Fibroblast of the conjunctiva (primary cell): Measurements from ENCODE around the gene CNTLN.
A peak's percentile ranks its signal among the peaks of the same experiment; 100 is the strongest.
"Not testable (repeated sequence)": the region's sequence is repeated elsewhere in the genome, so short reads cannot be mapped to it uniquely, and the experiment has no call there.

Experiments
- DNase-seq: peaks from one replicate; pipeline ENCODE4 v3.0.0-alpha.2; 2010; ENCODE audit warnings: low read depth

Gene CNTLN

DNA sequence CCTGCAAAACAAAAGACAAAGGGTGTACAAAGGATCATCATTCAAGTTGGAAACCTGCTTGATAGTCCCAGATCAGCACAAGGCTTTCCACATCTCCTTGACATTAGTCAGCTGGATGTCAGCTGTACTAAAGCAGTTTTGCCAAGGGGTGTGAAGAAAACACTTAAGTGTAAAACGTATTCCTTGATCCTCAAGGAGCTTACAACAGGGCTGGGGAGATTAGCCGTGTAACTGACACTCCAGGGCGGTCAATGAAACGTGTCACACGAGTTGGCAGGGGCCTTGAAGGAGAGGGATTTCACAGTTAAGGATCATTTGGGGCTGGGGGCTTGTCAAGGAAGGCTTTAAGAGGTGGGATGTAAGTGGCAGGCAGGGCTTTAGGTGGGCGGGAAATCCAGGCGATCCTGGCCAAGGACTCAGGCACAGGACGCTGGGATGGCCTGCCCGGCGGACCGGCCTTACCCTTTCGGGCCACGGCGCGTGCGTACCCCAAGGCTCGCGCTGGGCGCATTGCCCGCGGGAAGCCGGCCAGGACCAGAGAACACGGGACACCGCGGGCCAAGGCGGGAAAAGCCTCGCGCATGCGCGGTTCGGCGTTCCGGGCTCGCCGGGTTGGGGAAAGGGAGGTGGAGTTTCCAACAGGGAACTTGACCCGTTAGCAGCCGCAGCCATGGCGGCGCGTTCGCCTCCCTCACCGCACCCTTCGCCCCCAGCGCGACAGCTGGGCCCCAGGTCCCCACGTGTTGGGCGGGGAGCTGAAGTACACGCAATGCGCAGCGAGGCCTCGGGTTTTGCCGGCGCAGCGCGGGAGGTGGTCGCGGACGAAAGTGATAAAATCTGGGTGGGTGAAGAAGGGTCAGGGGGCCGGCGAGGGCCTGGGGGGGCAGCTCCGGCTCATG, at the start of gene CNTLN:
TSS of gene CNTLN (plus strand) at position 645 of the 899 bp plus-strand sequence. CDS start at position 671, 26 bp downstream.
- DNase-seq: peak; percentile 91

DNA sequence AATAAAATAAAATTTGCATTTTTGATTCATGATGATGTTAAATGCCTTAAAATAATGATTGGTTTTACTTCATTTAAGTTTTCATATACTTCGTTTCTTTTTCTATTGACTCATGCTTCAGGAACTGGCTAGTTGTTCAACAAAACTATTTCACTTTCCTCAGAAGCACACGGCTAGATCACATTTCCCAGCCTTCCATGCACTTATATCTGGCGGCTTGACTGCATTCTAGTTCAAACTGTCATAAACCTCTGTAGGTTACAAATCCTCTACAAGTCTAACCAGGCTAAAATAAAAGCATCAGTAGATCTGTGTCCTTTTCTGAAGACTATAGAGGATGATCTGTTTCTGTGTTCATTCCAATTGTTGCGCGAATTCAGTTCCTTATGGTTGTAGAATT, 46.3 kb upstream of the CNTLN start:
- no peak for DNase-seq

DNA sequence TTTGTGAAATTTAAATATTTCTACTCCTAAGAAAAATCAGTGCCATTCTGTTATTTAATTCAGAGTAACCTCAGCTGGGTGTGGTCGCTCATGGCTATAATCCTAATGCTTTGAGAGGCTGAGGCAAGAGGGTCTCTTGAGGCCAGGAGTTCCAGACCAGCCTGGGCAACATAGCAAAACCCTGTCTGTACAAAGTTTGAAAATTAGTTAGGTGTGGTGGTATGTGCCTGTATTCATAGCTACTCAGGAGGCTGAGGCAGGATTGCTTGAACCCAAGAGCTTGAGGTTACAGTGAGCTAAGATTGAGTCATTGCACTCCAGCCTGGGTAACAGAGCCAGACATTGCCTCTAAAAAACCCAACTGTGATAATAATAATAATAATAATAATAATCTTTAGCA, 44.8 kb upstream of the CNTLN start:
- no peak for DNase-seq

DNA sequence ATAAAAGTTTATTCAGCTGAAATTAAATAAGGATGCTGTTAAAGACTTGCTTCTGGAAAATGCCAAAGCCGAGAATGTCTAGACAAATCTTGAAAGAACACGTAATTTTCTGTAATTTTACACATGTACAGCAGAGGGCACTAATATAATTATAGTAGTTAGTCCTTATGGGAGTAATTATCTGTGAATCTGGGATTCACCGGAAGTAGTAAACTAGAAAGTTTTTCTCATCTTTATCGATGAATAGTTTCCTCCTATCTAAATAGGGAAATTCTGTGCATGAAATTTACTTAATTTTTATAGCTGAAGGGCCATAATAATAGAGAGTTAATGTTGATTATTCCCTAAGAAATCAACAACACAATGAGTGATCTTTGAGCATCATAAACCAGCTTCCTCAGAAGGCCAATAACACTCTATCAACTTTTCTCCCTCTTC, 18.4 kb upstream of the CNTLN start:
- DNase-seq: no peak

DNA sequence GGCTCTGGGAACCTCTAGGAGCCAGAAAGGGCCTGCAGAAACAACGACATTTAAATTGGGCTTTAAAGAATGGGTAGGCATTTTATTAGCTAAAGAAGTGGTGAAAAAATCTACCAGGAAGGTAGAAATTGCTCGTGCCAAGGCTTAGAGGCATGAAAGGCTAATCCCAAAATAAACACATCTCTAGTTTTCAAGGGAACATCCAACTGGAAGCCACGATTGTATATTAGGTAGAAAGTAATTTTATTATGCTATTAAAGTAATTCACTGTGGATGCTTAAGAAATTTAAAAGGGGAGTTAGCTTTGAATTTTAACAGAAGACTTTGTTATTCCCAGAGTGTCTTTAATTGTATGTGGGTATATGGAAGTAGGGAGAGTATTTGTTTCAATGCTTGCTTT, 17.5 kb upstream of the CNTLN start:
- DNase-seq: no peak

- no peak for DNase-seq
These were observed 14.6 kb upstream of the CNTLN start for GRCh38 chr9:17120203-17120602.

GRCh38 chr9:17121264-17121663, 13.6 kb upstream of the CNTLN start:
- no peak for DNase-seq

- no peak for DNase-seq
These were observed 4.5 kb upstream of the CNTLN start for GRCh38 chr9:17130291-17130690.

GRCh38 chr9:17130725-17131124, 4.1 kb upstream of the CNTLN start:
- DNase-seq: no peak

- DNase-seq: no peak
These were observed 3.3 kb upstream of the CNTLN start for GRCh38 chr9:17131494-17131893.

DNA sequence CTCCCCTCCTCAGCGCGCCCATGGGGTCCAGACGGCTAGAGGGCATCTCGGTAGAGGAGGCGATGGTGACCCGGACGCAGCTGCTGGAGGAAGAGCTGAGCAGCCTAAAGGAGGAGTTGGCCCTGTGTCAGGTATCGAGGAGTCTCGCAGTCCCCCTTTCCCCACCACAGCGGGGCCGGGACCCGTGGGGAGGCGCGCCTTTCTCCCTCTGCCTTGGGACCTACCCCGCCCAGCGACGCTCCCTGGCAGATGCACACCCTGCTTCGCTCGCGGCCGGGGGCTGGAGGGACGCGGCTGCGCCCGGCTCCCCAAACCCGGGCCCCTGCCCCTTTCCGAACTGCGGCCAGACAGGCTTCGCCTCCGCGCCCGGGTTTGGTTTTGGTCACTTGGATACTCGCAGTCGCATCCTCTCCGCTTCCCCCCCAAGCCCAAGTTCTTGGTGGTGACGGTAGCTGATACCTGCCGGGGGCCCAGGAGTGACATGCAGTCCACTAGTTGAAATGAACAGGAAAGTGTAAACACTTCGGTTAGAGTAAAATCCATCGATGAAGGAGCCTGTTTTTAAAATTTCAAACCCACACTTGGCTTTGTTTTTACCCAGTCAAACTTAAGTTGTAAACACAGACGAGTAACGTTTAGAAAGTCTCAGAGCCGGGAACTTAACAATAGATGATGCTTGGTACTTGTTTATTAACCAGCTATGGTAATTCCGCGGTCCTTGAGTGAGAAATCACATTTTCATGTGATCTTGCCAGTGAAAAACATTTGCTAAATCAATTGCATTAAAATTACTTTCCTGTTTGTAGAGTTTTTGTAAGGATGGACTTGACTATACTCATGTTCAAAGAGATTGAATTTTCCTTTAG, 688 bp downstream of the CNTLN start:
- no peak for DNase-seq

DNA sequence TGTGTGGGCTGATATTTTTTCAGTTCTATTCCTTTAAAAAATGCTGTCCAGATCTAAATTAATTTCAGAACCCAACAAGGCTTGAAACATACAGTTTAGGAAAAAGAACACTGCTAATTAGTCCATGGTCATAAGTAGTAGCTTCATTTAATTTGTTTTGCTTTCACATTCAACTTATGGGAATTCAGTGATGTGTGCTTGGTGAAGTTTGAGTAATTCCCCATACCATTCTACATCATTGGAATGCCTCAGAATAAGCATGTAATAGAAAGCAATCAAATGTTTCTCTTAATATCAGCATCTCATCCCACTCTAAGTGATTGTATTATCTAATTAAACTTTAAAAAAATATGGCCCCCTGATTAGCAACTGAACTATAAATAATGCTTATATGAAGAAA, 2.7 kb downstream of the CNTLN start:
- DNase-seq: no peak

- DNase-seq: no peak
These were observed 3.7 kb downstream of the CNTLN start for GRCh38 chr9:17138503-17138902.

DNA sequence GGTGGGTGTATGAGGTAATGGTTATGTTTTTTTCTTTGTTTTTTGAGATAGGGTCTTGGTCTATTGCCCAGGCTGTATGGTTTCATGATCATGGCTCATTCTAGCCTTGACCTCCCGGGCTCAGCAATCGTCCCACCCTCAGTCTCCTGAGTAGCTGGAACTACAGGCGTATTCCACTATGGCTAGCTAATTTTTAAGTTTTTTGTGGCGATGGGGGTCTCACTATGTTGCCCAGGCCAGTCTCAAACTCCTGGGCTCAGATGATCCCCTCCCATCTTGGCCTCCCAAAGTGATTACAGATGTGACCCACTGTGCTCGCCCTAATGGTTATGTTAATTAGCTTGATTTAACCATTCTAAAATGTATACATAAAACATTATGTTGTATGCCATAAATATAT, 5.6 kb downstream of the CNTLN start:
- no peak for DNase-seq

DNA sequence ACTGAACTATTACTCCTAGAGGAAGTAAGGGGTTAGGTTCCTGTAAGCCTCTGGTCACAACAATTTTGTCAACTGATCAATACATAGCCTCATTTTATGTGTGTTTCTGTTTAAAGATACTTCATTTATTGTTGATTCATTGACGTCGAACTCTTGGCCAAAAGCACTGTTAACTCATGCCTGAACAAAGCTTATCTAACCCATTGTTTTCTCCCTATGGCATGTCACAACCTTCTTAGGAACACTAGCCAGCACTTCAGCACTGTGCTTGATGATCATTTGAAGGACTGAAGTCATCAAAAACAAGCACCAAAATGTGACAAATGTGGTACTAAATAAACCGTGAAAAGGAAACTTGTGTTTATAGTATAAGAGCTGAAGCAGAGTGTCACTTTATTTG, 13.5 kb downstream of the CNTLN start:
- no peak for DNase-seq

DNA sequence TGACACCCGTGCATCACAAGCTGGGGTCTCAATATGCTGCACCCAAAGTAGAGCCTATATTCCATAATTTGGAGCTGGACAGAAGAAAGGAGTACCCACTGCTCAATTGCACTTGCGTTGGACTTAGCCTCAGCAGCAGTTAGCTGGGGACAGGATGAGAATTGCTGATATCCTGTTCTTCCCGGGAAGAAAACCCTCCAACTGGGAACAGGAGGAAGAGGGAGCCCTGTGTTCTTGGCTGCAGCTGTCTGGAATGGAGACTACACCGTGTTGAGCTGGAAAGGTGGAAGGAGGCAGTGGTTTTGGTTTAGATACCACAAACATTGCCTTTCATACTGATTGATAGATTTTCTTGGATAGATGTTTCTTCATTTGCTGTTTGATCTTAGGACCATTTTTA, 24.6 kb downstream of the CNTLN start:
- DNase-seq: no peak

DNA sequence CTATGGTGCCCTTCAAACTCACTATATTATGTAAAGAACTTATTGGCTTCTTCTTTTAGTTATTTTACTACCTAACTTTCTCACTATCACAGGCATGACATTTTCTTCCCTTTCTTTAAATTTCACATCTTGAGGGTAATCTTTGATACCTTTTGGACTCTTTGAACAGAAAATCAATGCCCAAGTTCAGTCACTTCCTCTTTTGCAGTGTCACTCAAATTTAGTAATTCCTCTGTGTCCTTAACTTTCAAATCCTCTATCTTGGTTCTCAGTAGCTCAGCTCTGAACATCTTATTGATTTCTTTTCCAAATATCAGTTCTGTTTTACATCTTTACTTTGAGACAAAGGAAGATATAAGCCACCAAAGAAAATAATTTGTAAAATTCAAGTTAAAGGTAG, 25.5 kb downstream of the CNTLN start:
- DNase-seq: no peak

GRCh38 chr9:17165764-17166163, 30.9 kb downstream of the CNTLN start:
- DNase-seq: no peak

DNA sequence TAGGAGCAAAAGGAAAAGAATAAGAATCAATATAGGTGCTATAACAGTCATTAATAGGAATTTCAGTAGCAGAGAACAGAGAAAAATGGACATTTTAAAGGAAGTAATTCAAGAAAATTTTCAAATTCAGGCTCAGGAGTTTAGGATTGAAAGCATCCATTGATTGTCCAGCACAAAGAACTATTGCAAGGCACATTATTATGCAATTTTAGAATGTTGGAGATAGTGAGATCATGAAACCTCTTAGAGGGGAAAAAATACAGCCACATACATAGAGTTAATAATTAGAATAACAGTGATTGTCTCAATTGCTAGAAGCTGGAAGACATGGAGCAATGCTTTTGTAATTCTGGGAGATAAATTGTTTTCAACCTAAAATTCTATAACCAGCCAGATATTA, 31.5 kb downstream of the CNTLN start:
- no peak for DNase-seq

DNA sequence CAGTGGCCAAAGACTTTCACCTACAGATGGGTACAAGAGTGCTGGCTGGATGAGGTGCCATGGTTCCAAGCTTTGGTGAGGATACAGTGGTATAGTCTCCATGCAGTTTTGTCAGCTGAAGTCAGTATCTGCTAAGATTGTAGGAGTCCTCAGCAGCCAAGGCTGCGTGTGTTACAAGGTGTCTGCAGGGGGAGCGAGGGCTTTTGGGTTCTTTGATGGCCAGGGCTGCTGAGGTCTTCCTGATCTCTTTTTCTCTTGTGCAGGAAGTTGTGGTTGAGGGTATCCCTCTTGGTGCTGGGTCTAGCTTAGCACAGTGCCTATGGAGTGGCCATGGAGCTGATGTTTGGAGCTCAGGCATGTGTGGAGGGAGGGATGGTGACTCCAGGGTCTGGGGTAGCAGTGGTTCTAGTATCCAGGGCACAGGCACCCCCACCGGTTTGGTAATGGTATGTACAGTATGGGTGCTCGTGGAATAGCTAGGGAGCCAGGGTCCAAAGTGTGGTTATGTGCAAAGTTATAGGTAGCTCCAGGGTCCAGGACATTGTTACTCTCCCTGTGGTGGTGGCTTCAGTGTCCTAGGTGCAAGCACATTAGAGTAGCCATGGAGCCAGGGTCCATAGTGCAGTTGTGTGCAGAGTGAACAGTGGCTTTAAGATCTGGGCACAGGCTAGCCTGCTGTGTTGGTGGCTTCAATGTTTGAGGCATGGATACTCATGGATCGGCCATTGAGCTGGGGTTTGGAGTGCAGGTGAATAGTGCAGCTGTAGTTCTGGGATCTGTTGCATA, 36.7 kb downstream of the CNTLN start:
- DNase-seq: no peak

DNA sequence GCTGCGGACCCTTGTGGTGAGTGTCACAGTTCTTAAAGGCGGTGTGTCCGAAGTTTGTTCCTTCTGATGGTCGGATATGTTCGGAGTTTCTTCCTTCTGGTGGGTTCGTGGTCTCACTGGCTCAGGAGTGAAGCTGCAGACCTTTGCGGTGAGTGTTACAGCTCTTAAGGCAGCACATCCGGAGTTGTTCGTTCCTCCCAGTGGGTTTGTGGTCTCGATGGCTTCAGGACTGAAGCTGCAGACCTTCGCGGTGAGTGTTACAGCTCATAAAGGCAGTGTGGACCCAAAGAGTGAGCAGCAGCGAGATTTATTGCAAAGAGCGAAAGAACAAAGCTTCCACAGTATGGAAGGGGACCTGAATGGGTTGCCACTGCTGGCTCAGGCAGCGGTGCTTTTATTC, 42.7 kb downstream of the CNTLN start:
- not testable (repeated sequence) for DNase-seq

- no peak for DNase-seq
These were observed 50.7 kb downstream of the CNTLN start for GRCh38 chr9:17185481-17186029.
